ENCODE results near the gene TTLL7.
A peak's percentile ranks its signal among the peaks of the same experiment; 100 is the strongest.
"Not testable (repeated sequence)": the region's sequence is repeated elsewhere in the genome, so short reads cannot be mapped to it uniquely, and the experiment has no call there.

TTLL7 gene

GRCh38 chr1:84000196-84000885, 1.4 kb upstream of the TTLL7 start:
- peaks cover 56% of the 10 kb centered on the region for H3K27me3 Mint-ChIP-seq
- peak overlapping the region; percentile 31 for H3K4me3 Mint-ChIP-seq
- no peaks in the 10 kb centered on the region for H3K36me3 Mint-ChIP-seq
- peaks cover 14% of the 10 kb centered on the region for H3K4me1 Mint-ChIP-seq
- H3K9me3 Mint-ChIP-seq, result no peaks in the 10 kb centered on the region
- no peak overlapping the region for H3K27ac Mint-ChIP-seq

GRCh38 chr1:83999316-83999819, 436 bp upstream of the TTLL7 start:
- Mint-ChIP-seq H3K9me3 (no peaks in the 10 kb centered on the region), H3K27me3 (peaks cover 52% of the 10 kb centered on the region), H3K4me1 (peaks cover 14% of the 10 kb centered on the region), H3K4me3 (peak overlapping the region; percentile 86), H3K36me3 (no peaks in the 10 kb centered on the region), H3K27ac (no peak overlapping the region)

GRCh38 chr1:83998205-83998497, 781 bp downstream of the TTLL7 start:
- no peak overlapping the region for H3K27ac Mint-ChIP-seq
- no peaks in the 10 kb centered on the region for H3K36me3 Mint-ChIP-seq
- peaks cover 14% of the 10 kb centered on the region for H3K4me1 Mint-ChIP-seq
- peak overlapping the region; percentile 83 for H3K4me3 Mint-ChIP-seq
- H3K27me3 Mint-ChIP-seq, result peaks cover 46% of the 10 kb centered on the region
- no peaks in the 10 kb centered on the region for H3K9me3 Mint-ChIP-seq

GRCh38 chr1:83997631-83998030, 1.3 kb downstream of the TTLL7 start:
- H3K4me3 Mint-ChIP-seq, result no peak overlapping the region
- H3K4me1 Mint-ChIP-seq, result peaks cover 14% of the 10 kb centered on the region
- H3K36me3 Mint-ChIP-seq, result no peaks in the 10 kb centered on the region
- no peak overlapping the region for H3K27ac Mint-ChIP-seq
- no peaks in the 10 kb centered on the region for H3K9me3 Mint-ChIP-seq
- H3K27me3 Mint-ChIP-seq, result peaks cover 48% of the 10 kb centered on the region

GRCh38 chr1:83996621-83997020, 2.3 kb downstream of the TTLL7 start:
- Mint-ChIP-seq H3K4me1 (peaks cover 14% of the 10 kb centered on the region), H3K27me3 (peaks cover 49% of the 10 kb centered on the region), H3K9me3 (no peaks in the 10 kb centered on the region), H3K4me3 (no peak overlapping the region), H3K27ac (no peak overlapping the region), H3K36me3 (no peaks in the 10 kb centered on the region)

DNA sequence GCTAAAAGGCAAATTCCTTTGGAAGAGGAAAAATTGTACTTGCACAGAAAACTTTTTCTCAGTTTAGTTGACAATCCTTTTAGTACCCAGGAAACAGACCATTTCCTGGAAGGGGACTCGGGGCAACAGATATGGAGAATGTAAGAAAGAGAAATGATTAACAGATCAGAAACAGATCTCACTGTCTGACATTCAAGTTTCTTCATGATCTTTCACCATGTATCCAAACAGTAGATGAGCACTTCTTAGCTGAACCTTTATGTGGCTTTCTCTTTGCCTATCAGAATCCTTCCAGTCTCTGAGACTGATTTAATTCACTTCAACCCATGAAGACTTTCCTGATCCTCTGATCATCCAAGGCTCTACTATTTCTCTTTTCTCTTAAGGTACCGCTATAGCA, 2.7 kb downstream of the TTLL7 start:
- Mint-ChIP-seq H3K4me1 (peaks cover 14% of the 10 kb centered on the region), H3K4me3 (no peak overlapping the region), H3K27ac (no peak overlapping the region), H3K27me3 (peaks cover 45% of the 10 kb centered on the region), H3K36me3 (no peaks in the 10 kb centered on the region), H3K9me3 (no peaks in the 10 kb centered on the region)

DNA sequence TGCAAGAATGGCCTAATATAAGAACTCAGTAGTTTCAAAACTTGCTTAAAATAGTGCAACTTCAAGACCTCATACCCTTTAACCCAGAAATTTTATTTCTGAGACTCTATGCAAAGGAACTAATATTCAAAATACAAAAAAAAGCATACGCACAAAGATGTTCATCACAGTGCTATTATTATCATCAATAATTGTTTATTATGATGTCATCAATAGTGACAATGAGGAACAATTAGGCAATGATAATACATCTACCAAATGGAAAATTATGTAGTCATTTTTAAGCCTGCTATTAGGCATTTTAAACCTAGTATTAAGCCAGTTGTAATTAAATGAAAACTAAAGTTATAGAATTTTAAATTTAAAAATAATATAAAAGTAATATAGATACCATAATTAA, 3.3 kb downstream of the TTLL7 start:
- peaks cover 43% of the 10 kb centered on the region for H3K27me3 Mint-ChIP-seq
- peaks cover 14% of the 10 kb centered on the region for H3K4me1 Mint-ChIP-seq
- H3K9me3 Mint-ChIP-seq, result no peaks in the 10 kb centered on the region
- H3K36me3 Mint-ChIP-seq, result no peaks in the 10 kb centered on the region
- no peak overlapping the region for H3K27ac Mint-ChIP-seq
- no peak overlapping the region for H3K4me3 Mint-ChIP-seq

- H3K4me1 Mint-ChIP-seq, result peaks cover 5% of the 10 kb centered on the region
- H3K27me3 Mint-ChIP-seq, result peaks cover 31% of the 10 kb centered on the region
- no peaks in the 10 kb centered on the region for H3K36me3 Mint-ChIP-seq
- no peak overlapping the region for H3K4me3 Mint-ChIP-seq
- no peaks in the 10 kb centered on the region for H3K9me3 Mint-ChIP-seq
- no peak overlapping the region for H3K27ac Mint-ChIP-seq
Observed at GRCh38 chr1:83994111-83994510, 4.8 kb downstream of the TTLL7 start.

DNA sequence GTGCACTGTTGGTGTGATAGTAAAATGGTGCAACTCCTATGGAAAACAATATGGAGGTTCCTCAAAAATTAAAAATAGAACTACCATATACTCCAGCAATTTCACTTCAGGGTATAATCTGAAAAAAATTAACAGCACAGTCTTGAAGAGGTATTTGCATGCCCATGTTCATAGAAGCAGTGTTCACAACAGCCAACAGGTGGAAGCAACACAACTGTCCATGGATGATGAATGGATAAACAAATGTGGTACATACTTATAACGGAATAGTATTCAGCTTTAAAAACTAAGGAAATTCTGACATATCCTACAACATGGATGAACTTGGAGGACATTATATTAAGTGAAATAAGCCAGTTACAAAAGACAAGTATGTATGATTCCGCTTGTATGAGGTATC, 8.2 kb downstream of the TTLL7 start:
- no peaks in the 10 kb centered on the region for H3K36me3 Mint-ChIP-seq
- no peak overlapping the region for H3K4me3 Mint-ChIP-seq
- no peaks in the 10 kb centered on the region for H3K9me3 Mint-ChIP-seq
- no peak overlapping the region for H3K27ac Mint-ChIP-seq
- peaks cover 16% of the 10 kb centered on the region for H3K27me3 Mint-ChIP-seq
- no peaks in the 10 kb centered on the region for H3K4me1 Mint-ChIP-seq

GRCh38 chr1:83985048-83985447, 13.9 kb downstream of the TTLL7 start:
- Mint-ChIP-seq H3K27me3 (peaks cover 10% of the 10 kb centered on the region), H3K36me3 (peaks cover 2% of the 10 kb centered on the region), H3K4me3 (no peak overlapping the region)

GRCh38 chr1:83983918-83984317, 15.0 kb downstream of the TTLL7 start:
- H3K9me3 Mint-ChIP-seq, H3K4me3 Mint-ChIP-seq, H3K27ac Mint-ChIP-seq, H3K4me1 Mint-ChIP-seq, H3K36me3 Mint-ChIP-seq, H3K27me3 Mint-ChIP-seq: not testable (repeated sequence)

More at GRCh38 chr1:83985048-83985447, 13.9 kb downstream of the TTLL7 start:
- no peaks in the 10 kb centered on the region for H3K4me1 Mint-ChIP-seq
- no peak overlapping the region for H3K27ac Mint-ChIP-seq
- H3K9me3 Mint-ChIP-seq, result peaks cover 5% of the 10 kb centered on the region

GRCh38 chr1:83978056-83978455, 20.9 kb downstream of the TTLL7 start:
- Mint-ChIP-seq H3K4me1 (no peaks in the 10 kb centered on the region), H3K36me3 (no peaks in the 10 kb centered on the region), H3K4me3 (no peak overlapping the region), H3K27ac (no peak overlapping the region), H3K27me3 (peaks cover 6% of the 10 kb centered on the region), H3K9me3 (peaks cover 5% of the 10 kb centered on the region)

DNA sequence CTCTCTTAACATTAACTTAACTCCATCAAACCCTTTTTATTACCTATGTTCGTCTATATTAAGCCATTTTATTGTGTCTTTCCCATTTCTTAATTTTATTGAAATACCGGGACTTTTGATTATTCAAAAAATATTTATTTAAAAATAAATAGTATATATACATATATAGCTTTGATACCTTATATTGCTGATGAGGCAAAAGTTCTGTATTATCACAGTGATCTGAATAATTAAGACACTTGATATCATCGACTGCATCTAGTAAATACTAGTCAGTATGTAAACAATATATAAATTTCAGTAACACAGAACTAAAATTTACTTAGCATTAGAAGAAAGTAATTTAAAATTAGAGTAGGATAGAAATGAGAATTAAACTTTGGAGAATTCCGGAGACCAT, 22.0 kb downstream of the TTLL7 start:
- Mint-ChIP-seq H3K36me3 (no peaks in the 10 kb centered on the region), H3K27me3 (peaks cover 6% of the 10 kb centered on the region), H3K9me3 (peaks cover 5% of the 10 kb centered on the region), H3K4me3 (no peak overlapping the region), H3K27ac (no peak overlapping the region), H3K4me1 (no peaks in the 10 kb centered on the region)

DNA sequence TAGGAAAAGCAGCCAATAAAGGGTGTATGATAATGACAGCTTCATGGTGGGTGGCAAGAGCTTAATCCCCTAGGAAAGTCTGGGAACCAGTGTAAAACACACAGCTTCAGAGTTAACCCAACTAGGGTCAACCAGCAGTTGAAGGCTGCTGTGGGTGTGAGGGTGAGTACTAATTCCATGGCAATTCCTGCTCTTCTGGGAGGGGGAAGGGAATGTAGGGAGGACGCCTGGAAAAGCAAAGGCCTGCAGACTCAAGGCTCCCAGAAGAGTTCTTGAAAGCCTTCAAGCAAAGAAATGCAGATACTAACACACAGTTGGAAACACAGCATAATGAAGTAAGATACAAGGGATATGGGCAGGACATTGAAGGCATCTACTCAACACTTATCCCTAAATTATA, 28.1 kb downstream of the TTLL7 start:
- no peaks in the 10 kb centered on the region for H3K9me3 Mint-ChIP-seq
- H3K27ac Mint-ChIP-seq, result no peak overlapping the region
- no peak overlapping the region for H3K4me3 Mint-ChIP-seq
- no peaks in the 10 kb centered on the region for H3K4me1 Mint-ChIP-seq
- H3K36me3 Mint-ChIP-seq, result no peaks in the 10 kb centered on the region
- H3K27me3 Mint-ChIP-seq, result peaks cover 7% of the 10 kb centered on the region

- peaks cover 7% of the 10 kb centered on the region for H3K27me3 Mint-ChIP-seq
- H3K9me3 Mint-ChIP-seq, result no peaks in the 10 kb centered on the region
- H3K27ac Mint-ChIP-seq, result no peak overlapping the region
- H3K4me1 Mint-ChIP-seq, result no peaks in the 10 kb centered on the region
- H3K36me3 Mint-ChIP-seq, result no peaks in the 10 kb centered on the region
- H3K4me3 Mint-ChIP-seq, result no peak overlapping the region
Observed at GRCh38 chr1:83970114-83970513, 28.8 kb downstream of the TTLL7 start.

DNA sequence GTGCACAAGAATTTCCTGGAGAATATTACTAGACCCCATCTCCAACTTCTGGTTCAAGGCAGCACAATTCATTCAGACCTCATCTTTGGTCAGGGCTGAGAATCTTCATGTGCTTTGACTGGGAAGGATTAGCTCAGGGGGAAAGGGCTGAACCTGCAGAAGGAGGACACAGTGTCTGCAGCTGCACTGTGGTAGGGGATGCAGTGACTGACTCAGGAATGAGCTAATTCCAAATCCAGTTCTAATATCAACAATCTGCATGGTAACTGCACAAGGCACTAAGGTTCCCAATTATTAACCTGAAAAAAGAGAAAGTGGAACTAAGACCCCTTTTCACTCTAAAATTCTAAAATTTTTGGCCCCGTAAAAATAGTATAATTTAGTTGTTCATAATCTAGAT, 31.6 kb downstream of the TTLL7 start:
- no peaks in the 10 kb centered on the region for H3K4me1 Mint-ChIP-seq
- no peak overlapping the region for H3K4me3 Mint-ChIP-seq
- peaks cover 3% of the 10 kb centered on the region for H3K27me3 Mint-ChIP-seq
- no peaks in the 10 kb centered on the region for H3K36me3 Mint-ChIP-seq
- no peaks in the 10 kb centered on the region for H3K9me3 Mint-ChIP-seq
- H3K27ac Mint-ChIP-seq, result no peak overlapping the region

- H3K9me3 Mint-ChIP-seq, result no peaks in the 10 kb centered on the region
- no peaks in the 10 kb centered on the region for H3K36me3 Mint-ChIP-seq
- no peak overlapping the region for H3K4me3 Mint-ChIP-seq
- H3K27ac Mint-ChIP-seq, result no peak overlapping the region
- no peaks in the 10 kb centered on the region for H3K4me1 Mint-ChIP-seq
- H3K27me3 Mint-ChIP-seq, result peaks cover 12% of the 10 kb centered on the region
Observed at GRCh38 chr1:83964153-83964552, 34.8 kb downstream of the TTLL7 start.
